DMS153 treated with DMSO at 0.1 percent for 48 hours (cell line): ENCODE data around the gene BLTP3A.
"Not testable (repeated sequence)": the region's sequence is repeated elsewhere in the genome, so short reads cannot be mapped to it uniquely, and the experiment has no call there.

Source experiments
- DNase-seq: peaks from one replicate; lab custom pipeline; 2025; ENCODE audit not compliant: unreplicated experiment; lab: John Stamatoyannopoulos, UW

BLTP3A gene

DNA sequence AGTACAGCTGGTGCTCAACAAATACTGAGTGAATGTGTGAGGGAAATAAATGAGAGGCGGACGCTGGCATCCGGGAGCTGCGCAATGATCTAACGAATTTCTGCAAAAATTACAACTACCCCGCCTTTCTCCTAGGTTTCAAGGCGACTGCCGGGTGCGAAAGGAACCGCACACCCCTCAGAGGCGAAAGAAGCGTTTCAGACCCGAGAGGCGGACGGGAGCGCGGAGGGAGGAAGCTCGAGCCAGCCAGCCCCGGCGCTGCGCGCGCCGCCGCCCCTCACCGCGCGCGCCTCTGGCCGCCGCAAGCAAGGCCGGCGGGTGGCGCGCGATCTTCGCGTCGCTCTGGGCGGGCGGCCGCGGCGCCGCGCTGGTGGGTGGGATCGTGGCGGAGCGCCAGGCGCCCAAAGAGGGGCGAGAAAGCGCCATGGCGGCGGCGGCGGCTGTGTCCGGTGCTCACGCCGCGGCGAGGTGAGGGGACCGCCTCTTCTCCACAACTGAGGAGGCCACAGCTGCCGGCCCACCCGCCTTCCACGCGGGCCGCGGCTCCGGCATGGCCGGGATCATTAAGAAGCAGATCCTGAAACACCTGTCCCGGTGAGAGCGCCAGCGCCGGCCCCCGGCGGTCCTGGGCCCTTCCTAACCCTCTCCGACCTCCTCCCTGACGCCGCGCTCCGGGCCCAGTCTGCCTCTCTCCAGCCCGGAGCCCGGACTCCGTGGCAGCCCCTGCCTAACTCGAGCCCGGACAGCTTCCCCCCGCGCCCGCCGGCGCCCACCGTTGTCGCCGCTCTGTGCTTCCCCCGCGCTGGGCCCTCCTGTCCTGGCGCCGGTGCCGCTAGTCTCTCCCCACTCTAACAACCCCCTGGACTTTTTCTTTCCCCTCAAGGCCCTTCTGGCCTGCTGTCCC is at the start of gene BLTP3A:
BLTP3A (plus strand) TSS at position 383 of the 904 bp plus-strand sequence; CDS start at position 551, 168 bp downstream.
- DNase-seq, result peak; percentile 56

DNA sequence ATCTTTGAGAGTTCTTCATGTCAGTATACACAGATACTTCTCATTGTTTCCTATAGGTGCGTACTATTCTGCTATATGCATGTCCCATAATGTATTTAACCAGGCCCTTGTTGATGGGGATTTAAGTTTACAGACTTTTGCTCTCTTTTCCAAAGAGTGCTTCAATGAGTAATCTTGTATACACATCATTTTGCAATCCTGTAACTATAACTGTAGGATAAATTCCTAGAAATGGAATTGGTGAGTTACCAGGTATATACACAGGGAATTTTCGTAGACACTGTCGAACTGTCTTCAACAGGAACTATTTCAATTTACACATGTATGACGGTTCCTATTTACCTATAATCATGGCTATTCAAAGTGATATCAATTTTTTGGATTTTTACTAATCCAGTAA is 49.8 kb upstream of the BLTP3A start:
- DNase-seq, result no peak

GRCh38 chr6:34743625-34744293 is 48.1 kb upstream of the BLTP3A start:
- no peak for DNase-seq

DNA sequence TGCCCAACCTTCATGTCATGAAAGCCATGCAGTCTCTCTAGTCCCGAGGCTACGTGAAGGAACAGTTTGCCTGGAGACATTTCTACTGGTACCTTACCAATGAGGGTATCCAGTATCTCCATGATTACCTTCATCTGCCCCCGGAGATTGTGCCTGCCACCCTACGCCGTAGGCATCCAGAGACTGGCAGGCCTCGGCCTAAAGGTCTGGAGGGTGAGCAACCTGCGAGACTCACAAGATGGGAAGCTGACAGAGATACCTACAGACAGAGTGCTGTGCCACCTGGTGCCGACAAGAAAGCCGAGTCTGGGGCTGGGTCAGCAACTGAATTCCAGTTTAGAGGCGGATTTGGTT is 47.6 kb upstream of the BLTP3A start:
- DNase-seq, result not testable (repeated sequence)

GRCh38 chr6:34745277-34746103 is 46.4 kb upstream of the BLTP3A start:
- DNase-seq, result peak; percentile 47

- no peak for DNase-seq
These were observed 45.6 kb upstream of the BLTP3A start for GRCh38 chr6:34746104-34746846.

DNA sequence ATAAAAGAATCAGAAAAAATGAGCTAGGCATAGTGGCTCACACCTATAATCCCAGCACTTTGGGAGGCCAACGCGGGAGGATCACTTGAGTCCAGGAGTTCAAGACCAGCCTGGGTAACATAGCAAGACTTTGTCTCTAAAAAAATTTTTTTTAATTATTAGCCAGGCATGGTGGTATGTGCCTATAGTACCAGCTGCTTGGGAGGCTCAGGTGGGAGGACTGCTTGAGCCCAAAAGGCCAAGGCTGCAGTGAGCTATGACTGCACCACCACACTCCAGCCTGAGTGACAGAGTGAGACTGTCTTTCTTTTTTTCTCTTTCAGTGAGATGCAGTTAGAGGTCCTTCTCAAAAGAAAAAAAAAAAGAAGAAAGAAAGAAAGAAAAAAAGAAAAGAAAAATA is 43.1 kb upstream of the BLTP3A start:
- DNase-seq, result no peak

- DNase-seq, result not testable (repeated sequence)
These were observed 35.4 kb upstream of the BLTP3A start for GRCh38 chr6:34756513-34756856.

DNA sequence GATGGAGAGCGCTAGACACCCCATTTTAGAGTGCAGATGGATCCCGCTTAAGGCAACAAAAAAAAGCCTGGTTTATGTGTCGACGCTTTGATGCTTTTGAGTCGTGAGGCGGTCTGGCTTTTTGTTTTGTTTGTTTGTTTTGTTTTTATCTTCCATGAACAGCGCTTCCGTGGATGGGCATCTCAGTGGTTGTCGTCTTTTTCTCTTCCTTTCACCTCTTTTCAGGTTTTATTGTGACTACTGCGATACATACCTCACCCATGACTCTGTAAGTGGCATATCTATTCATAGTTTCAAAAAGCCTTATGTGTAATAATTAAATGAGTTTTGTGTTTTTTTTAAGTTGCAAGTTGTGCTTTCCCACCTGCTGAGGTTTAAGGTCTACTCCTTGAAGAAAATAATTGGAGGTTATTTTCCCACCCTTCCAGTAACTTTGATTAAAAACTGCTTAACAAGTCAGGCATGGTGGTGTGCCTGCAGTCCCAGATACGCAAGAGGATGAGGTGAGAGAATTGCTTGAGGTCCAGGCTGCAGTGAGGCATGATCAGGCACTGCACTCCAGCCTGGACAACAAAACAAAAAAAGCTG is 34.1 kb upstream of the BLTP3A start:
- DNase-seq, result no peak

DNA sequence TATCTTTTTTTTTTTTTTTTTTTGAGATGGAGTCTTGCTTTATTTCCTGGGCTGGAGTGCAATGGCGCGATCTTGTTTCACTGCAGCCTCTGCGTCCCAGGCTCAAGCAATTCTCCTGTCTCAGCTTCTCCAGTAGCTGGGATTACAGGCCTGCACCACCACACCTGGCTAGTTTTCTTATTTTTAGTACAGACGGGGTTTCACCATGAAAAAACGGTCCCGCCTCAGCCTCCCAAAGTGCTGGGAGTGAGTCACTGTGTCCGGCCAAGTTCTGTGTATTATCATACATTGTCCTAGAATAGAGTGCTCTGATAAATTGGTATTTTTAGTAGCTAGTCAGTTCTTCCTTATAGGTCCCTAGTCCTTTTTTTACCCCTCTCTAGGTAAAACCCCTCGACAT is 31.8 kb upstream of the BLTP3A start:
- DNase-seq, result no peak

DNA sequence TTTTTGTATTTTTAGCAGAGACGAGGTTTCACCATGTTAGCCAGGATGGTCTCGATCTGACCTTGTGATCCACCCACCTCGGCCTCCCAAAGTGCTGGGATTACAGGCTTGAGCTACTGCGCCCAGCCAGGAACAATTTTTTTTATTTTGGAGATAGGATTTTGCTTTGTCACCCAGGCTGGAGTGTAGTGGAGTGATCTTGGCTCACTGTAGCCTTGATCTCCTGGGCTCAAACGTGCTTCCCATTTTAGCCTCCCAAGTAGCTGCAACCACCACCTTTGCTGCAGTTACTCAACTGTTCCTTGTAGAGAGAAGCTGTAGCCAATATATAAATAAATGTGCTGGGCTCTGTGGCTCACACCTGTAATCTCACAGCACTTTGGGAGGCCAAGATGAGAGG is 30.2 kb upstream of the BLTP3A start:
- DNase-seq, result not testable (repeated sequence)

DNA sequence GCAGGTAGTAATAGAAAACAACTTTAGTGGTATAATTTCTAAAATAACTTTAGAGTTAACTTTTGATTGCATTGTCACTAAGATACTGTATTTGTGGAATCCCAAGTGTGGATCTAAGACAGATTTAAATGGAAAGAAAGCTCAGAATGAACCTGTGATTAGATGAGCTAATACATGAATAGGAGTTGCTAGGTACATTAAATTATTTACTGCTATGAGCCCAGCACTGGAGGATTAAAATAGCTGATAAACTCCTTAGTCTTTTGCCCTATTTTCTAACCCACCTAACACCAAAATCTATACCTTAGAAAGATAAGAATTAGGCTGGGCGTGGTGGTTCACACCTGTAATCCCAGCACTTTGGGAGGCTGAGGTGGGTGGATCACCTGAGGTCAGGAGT is 23.7 kb upstream of the BLTP3A start:
- DNase-seq, result no peak

DNA sequence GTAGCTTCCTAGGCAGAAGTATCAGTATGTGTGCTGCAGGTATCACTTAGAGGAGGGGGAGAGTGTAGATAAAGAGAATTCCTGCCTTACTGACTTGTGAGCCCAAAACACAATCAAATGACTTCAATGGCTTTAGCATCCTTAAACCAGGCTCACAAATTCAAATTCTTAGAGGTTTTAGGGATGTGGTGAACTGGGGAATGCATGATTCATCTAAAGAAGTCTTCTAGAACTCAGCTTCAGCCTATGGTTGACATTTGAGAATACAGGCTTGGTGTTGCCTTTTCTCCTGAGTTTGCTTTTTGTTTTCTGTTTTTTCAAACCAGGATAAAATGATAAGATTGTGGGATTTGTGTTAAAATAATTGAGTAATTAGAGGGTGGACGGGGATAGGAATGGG is 20.2 kb upstream of the BLTP3A start:
- no peak for DNase-seq

- DNase-seq, result no peak
These were observed 18.9 kb upstream of the BLTP3A start for GRCh38 chr6:34772940-34773339.

GRCh38 chr6:34773916-34774315 is 18.0 kb upstream of the BLTP3A start:
- no peak for DNase-seq

DNA sequence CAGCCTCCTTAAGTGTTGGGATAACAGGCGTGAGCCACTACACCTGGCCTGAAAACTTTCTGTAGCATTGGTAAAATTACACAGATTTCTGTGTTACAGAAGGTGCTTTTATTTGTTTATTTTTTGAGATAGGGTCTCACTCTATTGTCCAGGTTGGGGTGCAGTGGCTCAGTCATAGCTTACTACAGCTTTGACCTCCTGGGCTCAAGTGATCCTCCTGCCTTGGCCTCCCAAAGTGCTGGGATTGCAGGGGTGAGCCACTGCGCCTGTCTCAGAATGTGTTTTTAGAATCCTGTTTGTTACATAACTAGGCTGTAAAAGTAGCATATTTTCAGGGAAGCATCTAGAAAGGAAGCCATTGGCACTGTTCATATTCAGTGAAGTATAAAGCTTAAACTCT is 16.9 kb upstream of the BLTP3A start:
- DNase-seq, result no peak

- DNase-seq, result not testable (repeated sequence)
These were observed 6.5 kb upstream of the BLTP3A start for GRCh38 chr6:34785375-34785774.

DNA sequence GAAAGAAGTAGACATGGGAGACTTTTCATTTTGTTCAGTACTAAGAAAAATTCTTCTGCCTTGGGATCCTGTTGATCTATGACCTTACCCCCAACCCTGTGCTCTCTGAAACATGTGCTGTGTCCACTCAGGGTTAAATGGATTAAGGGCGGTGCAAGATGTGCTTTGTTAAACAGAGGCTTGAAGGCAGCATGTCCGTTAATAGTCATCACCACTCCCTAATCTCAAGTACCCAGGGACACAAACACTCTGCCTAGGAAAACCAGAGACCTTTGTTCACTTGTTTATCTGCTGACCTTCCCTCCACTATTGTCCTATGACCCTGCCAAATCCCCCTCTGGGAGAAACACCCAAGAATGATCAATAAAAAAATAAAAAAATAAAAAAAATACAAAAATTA is 4.7 kb upstream of the BLTP3A start:
- not testable (repeated sequence) for DNase-seq

DNA sequence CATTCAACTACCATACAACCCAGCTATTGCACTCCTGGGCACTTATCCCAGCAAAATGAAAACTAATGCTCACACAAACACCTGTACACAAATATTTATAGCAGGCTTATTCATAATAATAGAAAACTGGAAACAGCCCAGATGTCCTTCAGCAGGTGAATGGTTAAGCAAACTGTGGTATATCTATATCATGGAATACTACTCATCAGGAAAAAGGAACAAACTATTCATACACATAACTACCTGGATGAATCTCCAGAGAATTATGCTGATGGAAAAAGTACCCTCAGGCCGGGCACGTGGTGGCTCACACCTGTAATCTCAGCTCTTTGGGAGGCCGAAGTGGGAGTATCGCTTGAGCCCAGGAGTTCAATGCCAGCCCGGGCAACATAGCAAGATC is 3.8 kb upstream of the BLTP3A start:
- DNase-seq, result no peak

- DNase-seq, result peak; percentile 56
These were observed 651 bp upstream of the BLTP3A start for GRCh38 chr6:34791164-34791700.
